Measurements from ENCODE around the gene C16orf96.

GRCh38 chr16:4603624-4604170, 47.6 kb downstream of the C16orf96 start:
- TF ChIP-seq MAX (IDR thresholded peaks at IDR 0.05) (no peak), CTCF (IDR thresholded peaks at IDR 0.05; ENCODE audit: low read depth, low read length, missing input control) (no peak), TAF1 (conservative IDR thresholded peaks at IDR 0.05) (no peak), ZBTB33 (IDR thresholded peaks at IDR 0.05) (no peak), JUND (IDR thresholded peaks at IDR 0.05) (no peak), ATF3 (IDR thresholded peaks at IDR 0.05) (no peak), RAD21 (IDR thresholded peaks at IDR 0.05) (no peak), REST (IDR thresholded peaks at IDR 0.05) (no peak), GABPA (IDR thresholded peaks at IDR 0.05 in 1 of 2, conservative IDR thresholded peaks at IDR 0.05 in 1 of 2) (no peak), YY1 (IDR thresholded peaks at IDR 0.05) (no peak), RXRA (IDR thresholded peaks at IDR 0.05) (no peak), NR2F2 (IDR thresholded peaks at IDR 0.05) (no peak), FOXA1 (IDR thresholded peaks at IDR 0.05) (no peak)

Measured in liver (tissue), 3 donors.